Caco-2 (cell line): ENCODE results near the gene AFF1. TPM values are rescaled to one million over a fixed set of nuclear protein-coding genes. Genes with fewer than 3 reads are reported as not detected.

Experiments
- BruUV-seq: library from RNA; stranded (reverse); fragments of 400-500 nt; replicated peaks from 2 replicates; lab custom pipeline; 2021; lab: Mats Ljungman, UMichigan
- CTCF ChIA-PET: fragments of 300-600 bp; sonication (Branson Sonifier 250); formaldehyde crosslinking; loops from one replicate; lab custom pipeline; 2022; ENCODE audit warnings: antibody characterized with exemption; lab: Charles Lee
- POLR2A ChIA-PET: fragments of 300-600 bp; sonication (Branson Sonifier 250); formaldehyde crosslinking; loops from one replicate; lab custom pipeline; 2022; ENCODE audit warnings: antibody characterized with exemption; lab: Charles Lee
- DNase-seq, 2 experiments: peaks; one replicate each; pipeline versions ENCODE4 v3.0.0 to v3.0.0-alpha.2; 2020 to 2022
- H3K27me3 ChIP-seq: replicated peaks from 2 replicates; pipeline ENCODE4 v1.6.0; 2011; ENCODE audit warnings: low read length; ENCODE audit not compliant: control insufficient read depth, insufficient read depth
- H3K36me3 ChIP-seq: 2 replicates; pipeline ENCODE4 v1.5.1; 2011; ENCODE audit warnings: low read length; ENCODE audit not compliant: control insufficient read depth, insufficient read depth
- H3K4me1 ChIP-seq: fragments of 250-450 bp; sonication (Bioruptor Pico); 2 replicates; pipeline ENCODE4 v1.5.1; 2020; ENCODE audit warnings: mild to moderate bottlenecking
- H3K4me3 ChIP-seq: 2 replicates; pipeline ENCODE4 v1.5.1; 2011; ENCODE audit warnings: low read depth, mild to moderate bottlenecking, control low read depth, low read length
- H3K9me3 ChIP-seq: fragments of 250-450 bp; sonication (Bioruptor Pico); 2 replicates; pipeline ENCODE4 v1.5.1; 2020; ENCODE audit warnings: mild to moderate bottlenecking, moderate library complexity
- H3K27ac Mint-ChIP-seq: one replicate; pipeline ENCODE4 v1.8.0; 2022; ENCODE audit warnings: mixed read lengths; ENCODE audit not compliant: unreplicated experiment
- H3K27me3 Mint-ChIP-seq: one replicate; pipeline ENCODE4 v1.8.0; 2022; ENCODE audit warnings: mixed read lengths; ENCODE audit not compliant: insufficient read depth, unreplicated experiment
- H3K36me3 Mint-ChIP-seq: one replicate; pipeline ENCODE4 v1.8.0; 2022; ENCODE audit warnings: mild to moderate bottlenecking, mixed read lengths; ENCODE audit not compliant: insufficient read depth, unreplicated experiment
- H3K4me1 Mint-ChIP-seq: one replicate; pipeline ENCODE4 v1.8.0; 2022; ENCODE audit warnings: low read depth, mixed read lengths; ENCODE audit not compliant: unreplicated experiment
- H3K4me3 Mint-ChIP-seq: one replicate; pipeline ENCODE4 v1.8.0; 2022; ENCODE audit warnings: mild to moderate bottlenecking, moderate library complexity, mixed read lengths; ENCODE audit not compliant: unreplicated experiment
- H3K9me3 Mint-ChIP-seq: one replicate; pipeline ENCODE4 v1.8.0; 2022; ENCODE audit warnings: mixed read lengths; ENCODE audit not compliant: unreplicated experiment
- intact Hi-C: fragments of 100-400 bp; cut with micrococcal nuclease; formaldehyde crosslinking; loops from one replicate; pipeline ENCODE4 v1.10.0; 2022; ENCODE audit not compliant: unreplicated experiment
- total RNA-seq: library from RNA; stranded (reverse); gene quantifications from 2 replicates; pipeline ENCODE4 v1.2.3, GENCODE V29; 2022
- TF ChIP-seq, protein P1 (sequence below), 2 experiments: fragments of 200-600 bp in 1 of 2; IDR thresholded peaks; 1 replicate in 1 of 2; 2 replicates in 1 of 2; pipeline versions ENCODE4 v1.5.1 to v1.8.0; 2011 to 2022; ENCODE audit warnings: antibody characterized with exemption in 1 of 2, control low read depth in 1 of 2, inconsistent platforms in 1 of 2, low read depth in 1 of 2, low read length in 1 of 2, mild to moderate bottlenecking in 1 of 2, moderate library complexity in 1 of 2; ENCODE audit not compliant: insufficient read depth in 1 of 2, severe bottlenecking in 1 of 2, unreplicated experiment in 1 of 2

AFF1 gene
- total RNA-seq, 1 experiment from 2014 or later: 48.3 TPM

DNA sequence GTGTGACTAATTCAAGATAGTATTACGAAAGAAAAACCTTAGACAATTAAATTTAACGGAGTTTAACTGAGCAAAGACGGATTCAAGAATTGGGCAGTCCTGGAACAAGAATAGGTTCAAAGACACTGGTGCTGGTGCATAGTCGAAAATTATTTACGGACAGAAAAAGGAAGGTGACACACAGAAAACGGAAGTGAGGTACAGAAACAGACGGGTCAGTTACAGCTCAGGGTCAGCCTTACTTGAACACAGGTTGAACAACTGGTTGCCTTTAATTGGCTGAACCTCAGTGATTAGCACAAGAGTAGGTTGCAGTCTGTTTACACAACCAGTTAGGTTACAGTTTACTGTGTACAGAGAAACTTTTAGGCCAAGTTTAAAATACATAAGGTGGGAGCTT, 254.1 kb downstream of the AFF1 start:
- H3K4me1 Mint-ChIP-seq: peaks cover 12% of the 10 kb centered on the region
- H3K27ac Mint-ChIP-seq: no peak overlapping the region
- H3K27me3 Mint-ChIP-seq: no peaks in the 10 kb centered on the region
- ChIA-PET CTCF (no interaction called here), POLR2A (no interaction called here)
- H3K9me3 ChIP-seq: no peaks in the 10 kb centered on the region
- intact Hi-C loops: loop anchor here (2.0 kb wide), 1 partner anchor 48 kb away; no protein-coding TSS in a partner anchor
- TF ChIP-seq, protein P1, sequence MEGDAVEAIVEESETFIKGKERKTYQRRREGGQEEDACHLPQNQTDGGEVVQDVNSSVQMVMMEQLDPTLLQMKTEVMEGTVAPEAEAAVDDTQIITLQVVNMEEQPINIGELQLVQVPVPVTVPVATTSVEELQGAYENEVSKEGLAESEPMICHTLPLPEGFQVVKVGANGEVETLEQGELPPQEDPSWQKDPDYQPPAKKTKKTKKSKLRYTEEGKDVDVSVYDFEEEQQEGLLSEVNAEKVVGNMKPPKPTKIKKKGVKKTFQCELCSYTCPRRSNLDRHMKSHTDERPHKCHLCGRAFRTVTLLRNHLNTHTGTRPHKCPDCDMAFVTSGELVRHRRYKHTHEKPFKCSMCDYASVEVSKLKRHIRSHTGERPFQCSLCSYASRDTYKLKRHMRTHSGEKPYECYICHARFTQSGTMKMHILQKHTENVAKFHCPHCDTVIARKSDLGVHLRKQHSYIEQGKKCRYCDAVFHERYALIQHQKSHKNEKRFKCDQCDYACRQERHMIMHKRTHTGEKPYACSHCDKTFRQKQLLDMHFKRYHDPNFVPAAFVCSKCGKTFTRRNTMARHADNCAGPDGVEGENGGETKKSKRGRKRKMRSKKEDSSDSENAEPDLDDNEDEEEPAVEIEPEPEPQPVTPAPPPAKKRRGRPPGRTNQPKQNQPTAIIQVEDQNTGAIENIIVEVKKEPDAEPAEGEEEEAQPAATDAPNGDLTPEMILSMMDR (IDR thresholded peaks at IDR 0.05; ENCODE audit: insufficient read depth in 1 of 2, low read depth in 1 of 2, low read length in 1 of 2, severe bottlenecking in 1 of 2, unreplicated experiment in 1 of 2): no peak
- H3K36me3 Mint-ChIP-seq: no peaks in the 10 kb centered on the region
- no TSS peak for BruUV-seq
- H3K4me1 ChIP-seq: no peaks in the 10 kb centered on the region; the same call in none of the 2 replicates
- no peaks in the 10 kb centered on the region for H3K9me3 Mint-ChIP-seq
- no peak for DNase-seq
- H3K4me3 Mint-ChIP-seq: no peak overlapping the region
- H3K27me3 ChIP-seq: no peaks in the 10 kb centered on the region
- H3K4me3 ChIP-seq: no peak overlapping the region
- H3K36me3 ChIP-seq: peaks cover 2% of the 10 kb centered on the region; the same call in 1 of the 2 replicates

Other genes with a start within 250 kb of the AFF1 start
- gene SLC10A6, start 85.6 kb upstream of the AFF1 start, total RNA-seq: not detected in 2 replicates
- gene C4orf36, start 42.6 kb upstream of the AFF1 start, total RNA-seq: 2.2 and 2.4 TPM in 2 replicates